ENCODE results near the gene OR2AT4.
A peak's percentile ranks its signal among the peaks of the same experiment; 100 is the strongest.
"Not testable (repeated sequence)": the region's sequence is repeated elsewhere in the genome, so short reads cannot be mapped to it uniquely, and the experiment has no call there.

OR2AT4 gene

DNA sequence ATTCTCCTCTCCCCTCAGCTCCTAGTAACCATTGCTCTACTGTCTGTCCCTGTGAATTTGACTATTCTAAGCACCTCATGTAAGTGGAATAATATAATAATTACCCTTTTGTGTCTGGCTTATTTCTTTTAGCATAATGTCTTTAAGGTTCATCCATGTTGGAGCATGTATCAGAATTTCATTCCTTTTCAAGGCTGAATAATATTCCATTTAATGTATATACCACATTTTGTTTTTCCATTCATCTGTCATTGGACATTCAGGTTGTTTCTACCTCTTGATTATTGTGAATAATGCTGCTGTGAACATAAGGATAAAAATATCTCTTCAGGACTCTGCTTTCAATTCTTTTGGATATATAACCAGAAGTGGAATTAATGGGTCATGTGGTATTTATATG lies 28.1 kb downstream of the OR2AT4 start:
- no peak for DNase-seq (ENCODE audit: low spot score)

DNA sequence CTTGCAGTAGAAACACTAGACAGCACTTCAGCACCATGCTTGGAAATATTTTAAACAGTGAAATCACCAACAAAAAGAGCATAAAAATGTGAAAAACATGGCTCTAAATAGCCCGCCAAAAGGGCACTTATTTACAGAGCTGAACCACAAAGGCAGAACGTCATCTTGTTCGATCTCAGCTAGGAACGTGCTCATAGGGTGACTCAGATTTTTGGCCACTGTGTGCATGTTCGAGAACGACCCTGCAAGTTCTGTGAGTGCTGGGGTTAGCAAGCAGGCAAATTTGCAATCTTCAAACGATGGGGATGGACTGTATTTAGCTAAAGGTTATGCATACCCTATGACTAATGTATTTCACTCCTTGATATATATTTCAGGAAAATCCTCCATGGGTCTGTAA lies 30.6 kb downstream of the OR2AT4 start:
- no peak for DNase-seq (ENCODE audit: low spot score)

DNA sequence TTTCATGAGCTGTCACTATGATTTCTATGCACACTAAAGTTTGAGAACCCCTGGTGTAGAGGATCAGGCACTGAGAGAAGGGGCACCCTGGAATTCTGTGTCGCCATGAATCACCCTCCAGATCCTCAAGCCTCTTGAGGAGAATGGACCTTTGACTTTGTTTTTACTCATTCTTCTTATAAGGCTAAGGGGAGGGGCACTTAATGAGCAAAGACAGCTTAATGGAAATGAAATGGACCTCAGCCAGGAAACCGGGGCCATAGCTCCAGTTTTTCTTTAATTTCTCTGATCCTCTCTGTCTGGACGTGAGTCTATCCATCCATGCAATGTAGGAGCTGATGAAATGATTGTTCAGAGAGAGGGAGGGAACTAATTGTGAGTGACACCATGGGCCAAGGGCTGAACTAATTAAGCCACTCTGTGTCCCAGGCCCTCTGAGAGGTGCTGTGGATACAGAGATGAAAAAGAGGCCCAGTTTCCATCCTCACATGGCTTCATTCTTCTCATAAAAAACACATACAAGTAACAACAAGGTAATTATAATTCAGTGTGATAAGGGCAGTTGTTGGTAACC lies 32.8 kb downstream of the OR2AT4 start:
- no peak for DNase-seq (ENCODE audit: low spot score)

DNA sequence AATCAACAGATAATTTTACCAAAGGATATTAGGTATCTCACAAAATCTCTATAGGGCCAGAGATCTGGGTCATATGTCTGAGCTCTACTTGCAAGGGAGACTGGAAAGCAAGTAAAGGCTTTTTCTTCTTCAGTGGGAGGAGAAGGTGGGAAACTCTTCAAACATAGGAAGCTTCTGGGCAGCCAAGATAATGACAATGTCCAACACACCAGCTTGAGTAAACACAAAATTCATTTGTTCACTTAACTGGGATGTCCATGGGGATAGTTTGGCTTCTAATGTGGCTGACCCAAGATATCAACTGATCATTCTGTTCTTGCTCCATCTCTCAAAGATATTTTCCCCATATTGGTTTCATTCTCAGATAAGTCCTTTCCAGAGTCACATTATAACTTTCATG lies 37.4 kb downstream of the OR2AT4 start:
- no peak for DNase-seq (ENCODE audit: low spot score)

DNA sequence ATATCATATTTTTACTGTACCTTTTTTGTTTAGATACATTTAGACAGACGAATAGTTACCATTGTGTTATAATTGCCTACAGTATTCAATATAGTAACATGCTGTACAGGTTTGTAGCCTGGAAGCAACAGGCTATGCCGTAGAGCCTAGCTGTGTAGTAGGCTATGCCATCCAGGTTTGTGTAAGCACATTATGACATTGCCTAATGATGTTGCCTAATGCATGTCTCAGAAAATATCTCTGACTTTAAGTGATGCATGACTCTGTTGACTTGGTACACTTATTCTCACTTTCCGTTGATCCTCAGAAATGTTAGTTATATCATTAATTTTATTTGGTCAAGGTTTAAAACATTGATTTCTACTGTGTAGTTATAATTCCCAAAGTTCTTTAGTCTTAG lies 39.9 kb downstream of the OR2AT4 start:
- no peak for DNase-seq (ENCODE audit: low spot score)

DNA sequence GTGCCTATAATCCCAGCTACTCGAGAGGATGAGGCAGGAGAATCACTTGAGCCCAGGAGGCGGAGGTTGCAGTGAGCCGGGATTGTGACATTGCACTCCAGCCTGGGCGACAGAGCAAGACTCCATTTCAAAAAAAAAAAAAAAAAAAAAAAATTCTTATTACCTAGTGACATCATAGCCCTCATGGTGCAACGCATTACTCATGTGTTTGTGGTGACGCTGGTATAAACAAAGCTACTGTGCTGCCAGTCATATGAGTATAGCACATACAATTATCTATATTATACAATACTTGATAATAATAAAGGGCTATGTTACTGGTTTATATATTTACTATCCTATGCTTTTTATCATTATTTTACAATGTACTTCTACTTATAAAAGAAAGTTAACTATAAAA lies 41.2 kb downstream of the OR2AT4 start:
- DNase-seq (ENCODE audit: low spot score), result no peak

DNA sequence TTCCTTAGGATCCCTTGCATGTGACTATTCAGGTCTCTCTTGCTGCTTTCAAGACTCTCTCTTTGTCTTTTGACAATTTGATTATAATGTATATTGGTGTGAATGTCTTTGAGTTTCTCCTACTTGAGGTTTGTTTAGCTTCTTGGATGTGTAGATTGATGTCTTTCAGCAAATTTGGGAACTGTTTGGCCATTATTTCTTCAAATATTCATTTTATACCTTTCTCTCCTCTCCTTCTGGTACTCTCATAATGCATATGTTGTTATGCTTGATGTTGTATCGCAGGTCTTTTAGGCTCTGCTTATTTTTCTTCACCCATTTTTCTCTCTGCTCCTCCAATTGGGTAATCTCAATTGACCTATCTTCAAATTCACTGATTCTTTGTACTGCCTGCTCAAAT lies 44.2 kb downstream of the OR2AT4 start:
- DNase-seq (ENCODE audit: low spot score), result no peak

DNA sequence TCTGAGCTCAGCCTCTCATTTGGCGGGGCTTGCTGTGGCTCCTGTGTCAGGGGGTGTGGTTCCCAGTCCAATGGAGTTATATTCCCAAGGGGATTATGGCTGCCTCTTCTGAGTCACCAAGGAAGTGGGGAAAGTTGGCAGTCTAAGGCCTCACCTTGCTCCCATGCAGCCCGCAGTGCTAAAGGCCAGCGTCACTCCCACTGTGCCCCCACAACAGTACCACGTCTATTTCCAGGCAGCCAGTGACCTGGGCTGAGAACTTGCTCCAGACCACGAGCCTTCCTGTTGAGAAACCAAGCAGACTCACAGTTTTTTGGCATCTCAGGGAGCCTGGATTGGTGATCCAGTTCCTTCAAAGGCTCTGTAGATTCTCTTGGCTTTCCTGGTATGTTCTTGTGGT lies 45.6 kb downstream of the OR2AT4 start:
- DNase-seq (ENCODE audit: low spot score), result no peak

DNA sequence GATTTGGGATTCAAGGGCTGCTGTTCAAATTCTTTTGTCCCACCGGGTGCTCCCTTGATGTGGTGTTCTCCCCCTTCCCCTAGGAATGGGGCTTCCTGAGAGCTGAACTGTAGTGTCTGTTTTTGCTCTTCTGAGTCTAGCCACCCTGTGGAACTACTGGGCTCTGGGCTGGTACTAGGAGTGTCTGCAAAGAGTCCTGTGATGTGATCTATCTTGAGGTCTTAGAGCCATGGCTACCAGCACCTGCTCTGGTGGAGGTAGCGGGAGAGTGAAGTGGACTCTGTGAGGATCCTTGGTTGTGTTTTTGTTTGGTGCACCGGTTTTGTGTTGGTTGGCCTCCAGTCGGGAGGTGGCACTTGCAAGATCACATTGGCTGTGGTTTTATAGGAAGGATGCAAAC lies 46.2 kb downstream of the OR2AT4 start:
- no peak for DNase-seq (ENCODE audit: low spot score)

DNA sequence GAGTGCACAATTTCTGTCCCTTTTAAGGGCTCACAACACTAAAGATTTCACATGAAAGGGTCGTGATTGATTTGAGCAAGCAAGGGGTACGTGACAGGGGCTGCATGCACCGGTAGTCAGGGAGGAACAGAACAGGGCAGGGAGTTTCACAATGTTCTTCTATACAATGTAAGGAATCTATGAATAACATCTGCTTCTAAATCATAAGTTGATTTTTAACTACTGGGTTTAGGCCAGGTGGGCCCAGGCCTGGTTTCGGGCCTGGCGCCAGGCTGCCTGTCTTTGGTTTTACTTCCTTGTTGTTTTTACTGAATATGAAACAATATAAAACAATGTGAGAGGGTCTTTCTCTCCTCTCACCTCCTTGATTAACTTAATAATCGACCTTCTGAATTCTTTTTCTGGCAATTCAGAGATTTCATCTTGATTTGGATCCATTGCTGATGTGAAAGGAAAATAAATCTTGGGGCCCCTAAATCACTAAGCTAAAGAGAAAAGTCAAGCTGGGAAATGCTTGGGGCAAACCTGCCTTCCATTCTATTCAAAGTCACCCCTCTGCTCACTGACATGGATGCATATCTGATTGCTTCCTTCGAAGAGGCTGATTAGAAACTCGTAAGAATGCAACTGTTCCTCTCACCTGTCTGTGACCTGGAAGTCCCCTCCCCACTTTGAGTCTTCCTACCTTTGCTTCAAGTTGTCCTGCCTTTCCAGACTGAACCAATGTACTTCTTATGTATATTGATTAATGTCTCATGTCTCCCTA lies 47.0 kb downstream of the OR2AT4 start:
- not testable (repeated sequence) for DNase-seq (ENCODE audit: low spot score)

DNA sequence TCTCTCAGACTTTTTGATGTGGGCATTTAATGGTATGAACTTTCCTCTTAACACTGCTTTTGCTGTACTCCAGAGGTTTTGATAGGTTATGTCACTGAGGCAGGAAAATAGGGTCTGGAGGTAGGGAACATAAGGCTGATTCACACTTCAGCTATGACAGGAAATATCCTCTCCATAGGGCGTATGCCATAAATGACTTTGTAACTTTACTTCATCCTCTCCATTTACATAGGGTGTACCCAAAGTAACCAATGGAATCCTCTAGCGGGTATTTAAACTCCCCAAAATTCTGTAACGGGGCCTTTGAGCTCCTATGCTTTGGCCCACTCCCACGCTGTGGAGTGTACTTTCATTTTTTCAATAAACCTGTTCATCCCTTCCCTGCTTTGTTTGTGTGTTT lies 49.5 kb downstream of the OR2AT4 start:
- no peak for DNase-seq (ENCODE audit: low spot score)

DNA sequence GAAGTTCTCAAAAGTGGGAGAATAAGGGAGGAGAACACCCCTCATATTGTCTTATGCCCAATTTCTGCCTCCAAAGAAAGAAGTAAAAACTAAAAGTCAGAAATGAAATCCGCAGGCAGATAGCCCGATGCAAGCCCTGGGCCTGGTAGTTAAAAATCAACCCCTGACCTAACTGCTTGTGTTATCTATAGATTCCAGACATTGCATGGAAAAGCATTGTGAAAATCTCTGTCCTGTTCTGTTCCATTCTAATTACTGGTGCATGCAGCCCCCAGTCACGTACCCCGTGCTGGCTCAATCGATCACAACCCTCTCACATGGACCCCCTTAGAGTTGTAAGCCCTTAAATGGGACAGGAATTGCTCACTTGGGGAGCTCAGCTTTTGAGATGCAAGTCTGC lies 50.0 kb downstream of the OR2AT4 start:
- DNase-seq (ENCODE audit: low spot score), result not testable (repeated sequence)

DNA sequence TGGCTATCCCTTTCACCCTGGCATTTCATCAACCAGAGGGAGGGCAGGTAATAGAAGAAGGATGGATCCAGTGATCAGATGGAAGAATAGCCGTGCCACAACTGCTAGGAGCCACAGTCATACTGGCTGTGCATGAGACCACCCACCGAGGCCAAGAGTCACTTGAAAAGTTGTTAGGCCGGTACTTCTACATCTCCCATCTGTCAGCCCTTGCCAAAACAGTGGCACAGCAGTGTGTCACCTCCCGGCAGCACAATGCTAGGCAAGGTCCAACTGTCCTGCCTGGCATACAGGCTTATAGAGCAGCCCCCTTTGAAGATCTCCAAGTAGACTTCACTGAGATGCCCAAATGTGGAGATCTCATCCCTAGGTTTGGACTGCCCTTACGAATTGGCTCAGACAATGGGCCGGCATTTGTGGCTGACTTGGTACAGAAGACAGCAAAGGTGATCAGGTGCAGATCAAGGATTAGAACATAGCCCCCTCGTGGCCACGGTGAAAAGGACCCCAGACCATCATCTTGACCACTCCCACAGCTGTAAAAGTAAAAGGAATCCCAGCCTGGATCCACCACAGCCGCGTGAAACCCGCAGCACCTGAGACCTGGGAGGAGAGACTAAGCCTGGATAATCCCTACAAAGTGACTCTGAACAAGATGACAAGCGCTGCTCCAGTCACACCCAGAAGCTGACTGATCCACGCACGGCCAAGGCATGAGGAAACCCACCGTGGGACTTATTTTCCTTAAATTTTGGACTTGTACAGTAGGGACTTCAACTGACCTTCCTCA lies 52.1 kb downstream of the OR2AT4 start:
- DNase-seq (ENCODE audit: low spot score), result not testable (repeated sequence)

DNA sequence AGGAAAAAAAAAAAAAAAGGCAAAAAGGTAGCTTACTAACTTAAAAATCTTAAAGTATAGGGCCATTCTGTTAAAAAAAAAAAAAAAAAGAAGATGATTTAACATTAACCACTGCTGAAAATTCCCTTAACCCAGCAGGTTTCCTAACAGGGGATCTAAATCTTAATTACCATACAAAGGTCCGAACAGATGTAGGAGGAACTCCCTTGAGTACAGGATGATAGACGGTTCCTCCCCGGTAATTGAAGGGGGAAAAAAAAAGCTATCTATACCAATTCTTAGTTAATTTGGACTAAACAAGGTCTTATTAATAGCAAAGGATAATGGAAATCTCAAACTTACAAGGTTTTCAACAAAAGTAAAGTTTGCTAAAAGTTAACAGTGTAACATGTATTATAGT lies 54.9 kb downstream of the OR2AT4 start:
- not testable (repeated sequence) for DNase-seq (ENCODE audit: low spot score)

DNA sequence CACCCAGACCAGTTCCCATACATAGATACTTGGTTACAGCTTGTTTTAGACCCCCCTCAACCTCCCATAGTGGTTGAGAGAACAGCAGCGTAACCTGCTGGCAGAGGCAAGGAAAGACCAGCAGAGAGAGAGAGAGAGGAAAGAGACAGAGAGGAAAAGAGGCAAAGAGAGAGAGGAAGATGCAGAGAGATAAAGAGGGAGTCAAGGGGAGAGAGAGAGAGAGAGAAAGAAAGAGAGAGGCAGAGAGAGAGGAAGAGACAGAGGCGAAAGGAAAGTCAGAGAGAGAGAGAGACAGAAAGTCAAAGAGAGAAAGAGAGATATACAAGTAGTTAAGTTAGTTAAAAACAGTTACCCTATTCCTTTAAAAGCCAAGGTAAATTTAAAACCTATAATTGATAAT lies 55.4 kb downstream of the OR2AT4 start:
- DNase-seq (ENCODE audit: low spot score), result no peak

DNA sequence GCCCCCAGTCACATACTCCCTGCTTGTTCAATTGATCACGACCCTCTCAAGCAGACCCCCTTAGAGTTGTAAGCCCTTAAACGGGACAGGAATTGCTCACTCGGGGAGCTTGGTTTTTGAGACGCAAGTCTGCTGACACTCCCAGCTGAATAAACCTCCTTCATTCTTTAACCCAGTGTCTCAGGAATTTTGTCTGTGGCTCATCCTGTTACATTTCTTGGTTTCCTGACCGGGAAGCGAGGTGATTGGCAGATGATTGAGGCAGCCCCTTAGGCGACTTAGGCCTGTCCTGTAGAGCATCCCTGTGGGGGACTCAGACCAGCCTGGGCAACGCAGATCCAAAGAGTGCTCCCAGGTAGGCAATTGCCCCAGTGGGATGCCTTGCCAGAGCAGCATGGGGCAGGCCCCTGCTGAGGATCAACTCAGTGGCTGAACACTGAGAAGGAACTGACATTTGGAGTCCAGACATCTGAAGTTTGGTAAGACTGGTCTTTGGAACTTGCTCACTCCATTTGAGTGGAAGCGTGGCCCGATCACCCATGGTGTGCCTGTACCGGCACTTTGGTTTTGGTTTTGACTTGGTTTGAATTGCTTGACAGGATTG lies 56.4 kb downstream of the OR2AT4 start:
- no peak for DNase-seq (ENCODE audit: low spot score)

DNA sequence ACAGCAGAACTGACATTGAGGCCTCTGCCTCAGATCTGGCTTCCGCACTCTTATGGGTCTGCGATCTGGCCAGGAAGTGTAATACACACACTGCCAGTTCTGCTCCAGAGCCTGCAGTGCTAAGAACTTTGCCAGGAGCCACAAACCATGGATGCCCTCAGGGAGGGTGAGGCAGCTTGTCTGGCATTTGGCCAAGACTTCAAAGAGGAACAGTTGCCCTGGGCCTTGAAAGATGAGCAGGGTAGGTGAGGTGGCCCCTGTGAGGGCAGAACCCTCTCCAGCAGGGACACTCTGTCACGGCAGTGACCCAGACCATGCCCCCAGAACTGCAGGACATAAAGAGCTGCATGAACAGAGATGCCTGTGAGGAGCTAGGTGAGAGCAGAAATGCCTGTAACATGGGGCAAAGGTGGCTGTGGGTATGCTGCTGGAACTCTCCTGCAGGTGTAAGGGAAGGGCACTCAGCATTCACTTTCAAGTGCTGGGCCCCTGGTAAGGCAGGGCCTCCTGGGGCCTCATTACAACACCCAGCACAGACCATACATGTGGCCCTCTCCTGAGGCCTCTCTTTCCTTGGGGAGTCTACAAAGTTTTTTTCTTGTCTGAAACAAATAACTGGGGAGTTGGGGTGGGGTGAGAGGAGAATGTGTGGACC lies 60.6 kb downstream of the OR2AT4 start:
- DNase-seq (ENCODE audit: low spot score), result no peak

DNA sequence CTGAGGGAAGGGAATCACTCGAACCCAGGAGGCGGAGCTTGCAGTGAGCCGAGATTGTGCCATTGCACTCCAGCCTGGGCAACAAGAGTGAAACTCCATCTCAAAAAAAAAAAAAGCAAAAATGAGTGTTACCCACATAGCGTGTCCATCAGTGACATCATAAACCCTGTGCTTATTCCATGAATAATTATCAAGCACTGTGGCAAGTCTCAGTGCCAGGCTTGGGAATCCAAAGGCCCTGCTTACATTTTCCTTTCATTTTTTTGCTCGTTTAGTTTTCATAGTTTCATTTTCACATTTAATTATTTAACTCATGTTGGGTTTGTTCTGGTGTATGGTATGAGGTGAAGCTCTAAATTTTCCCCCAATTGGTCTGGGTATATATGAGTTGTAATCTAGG lies 61.4 kb downstream of the OR2AT4 start:
- DNase-seq (ENCODE audit: low spot score), result no peak

DNA sequence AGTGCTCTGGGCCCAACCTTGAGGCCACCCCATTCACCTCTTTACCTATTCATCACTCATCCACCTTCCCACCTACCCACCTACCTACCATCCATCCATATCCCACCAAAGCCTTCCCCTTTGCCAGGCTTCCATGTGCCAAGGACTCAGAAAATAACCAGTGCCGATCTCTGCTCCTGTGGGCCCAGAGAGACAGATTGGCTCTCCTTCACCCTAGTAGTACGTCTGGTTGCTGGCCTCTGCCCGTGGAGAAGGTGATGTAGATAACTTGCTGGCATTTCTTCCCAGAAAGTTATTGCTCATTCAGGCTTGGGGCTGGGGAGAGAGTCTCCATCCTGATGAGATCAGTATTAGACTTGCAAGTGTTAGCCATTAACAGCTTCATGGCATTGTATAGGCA lies 62.8 kb downstream of the OR2AT4 start:
- no peak for DNase-seq (ENCODE audit: low spot score)

DNA sequence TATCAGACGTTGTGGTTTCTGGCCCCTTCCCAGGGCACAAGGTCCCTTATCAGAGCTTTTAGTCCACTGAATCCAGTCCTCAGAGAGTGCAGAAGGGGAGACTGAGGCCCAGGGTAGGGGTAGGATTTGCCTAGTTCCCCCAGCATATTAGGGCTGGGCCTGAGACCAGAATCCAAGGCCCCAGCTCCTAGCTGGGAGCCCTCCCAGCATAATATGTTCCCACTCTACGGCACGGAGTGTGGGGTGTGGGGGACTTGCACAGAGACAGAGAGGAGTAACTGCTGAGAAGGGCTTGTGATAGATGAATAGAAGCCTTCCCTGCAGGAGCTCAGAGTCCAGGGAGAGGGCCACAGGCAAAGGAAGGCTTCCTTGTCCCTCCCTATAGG lies 64.1 kb downstream of the OR2AT4 start:
- no peak for DNase-seq (ENCODE audit: low spot score)

DNA sequence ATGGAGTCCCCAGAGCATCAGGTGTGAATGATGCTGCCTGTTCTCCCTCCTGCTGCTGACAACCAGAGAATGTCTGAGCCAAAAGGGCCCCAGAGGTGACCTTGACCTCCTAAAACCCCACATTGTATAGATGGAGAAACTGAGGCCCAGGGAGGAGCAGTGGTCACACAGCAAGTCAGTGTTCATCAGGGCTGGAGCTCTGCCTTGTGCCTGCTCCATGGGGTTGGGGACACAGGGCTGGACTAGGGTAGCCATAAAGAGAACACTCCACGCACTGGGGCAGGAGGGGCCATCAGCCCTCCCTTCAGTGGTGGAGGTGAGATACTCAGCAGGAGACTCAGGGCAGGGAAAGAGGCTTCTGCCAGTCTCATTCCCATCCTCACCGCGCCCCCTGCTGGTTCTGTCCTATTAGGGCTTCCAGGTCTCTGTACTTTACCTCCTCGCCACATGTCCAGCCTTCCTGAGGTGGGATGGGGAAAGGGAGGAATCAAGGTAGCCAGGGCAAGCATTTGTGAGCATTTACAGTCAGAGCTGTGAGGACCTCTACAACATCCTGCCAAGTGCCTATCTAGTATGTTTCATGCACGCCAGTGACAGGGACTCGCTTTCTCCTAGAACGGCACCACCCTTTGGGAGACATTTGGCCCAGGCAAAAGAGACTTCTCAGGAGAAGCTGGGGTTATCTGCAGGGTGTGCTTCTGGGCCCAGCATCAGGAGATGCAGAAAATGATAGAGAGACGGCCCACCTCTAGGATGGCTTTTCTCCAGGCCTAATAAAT lies 64.7 kb downstream of the OR2AT4 start:
- DNase-seq (ENCODE audit: low spot score), result peak; percentile 84
